NCI-H510A treated with DMSO at 0.1 percent for 48 hours (cell line): Measurements from ENCODE around the gene C3orf49.

ENCODE experiments used
- DNase-seq: peaks from one replicate; lab custom pipeline; 2025; lab: John Stamatoyannopoulos, UW

Gene C3orf49

GRCh38 chr3:63819151-63819398, at the start of gene C3orf49:
TSS of gene C3orf49 (plus strand) at chr3:63819299. CDS start at chr3:63819472, 173 bp downstream.
- DNase-seq: no peak

GRCh38 chr3:63774781-63775180, 44.3 kb upstream of the C3orf49 start:
- DNase-seq: no peak

GRCh38 chr3:63779227-63779626, 39.9 kb upstream of the C3orf49 start:
- no peak for DNase-seq

- no peak for DNase-seq
Measured at GRCh38 chr3:63791974-63792373, 27.1 kb upstream of the C3orf49 start.

GRCh38 chr3:63795438-63795837, 23.7 kb upstream of the C3orf49 start:
- no peak for DNase-seq

GRCh38 chr3:63798544-63798943, 20.6 kb upstream of the C3orf49 start:
- DNase-seq: no peak

GRCh38 chr3:63798949-63799348, 20.1 kb upstream of the C3orf49 start:
- no peak for DNase-seq

GRCh38 chr3:63800097-63800496, 19.0 kb upstream of the C3orf49 start:
- DNase-seq: no peak

- no peak for DNase-seq
Measured at GRCh38 chr3:63803911-63804310, 15.2 kb upstream of the C3orf49 start.

- DNase-seq: no peak
Measured at GRCh38 chr3:63807961-63808565, 11.0 kb upstream of the C3orf49 start.

GRCh38 chr3:63808633-63809032, 10.5 kb upstream of the C3orf49 start:
- no peak for DNase-seq

GRCh38 chr3:63809607-63810006, 9.5 kb upstream of the C3orf49 start:
- no peak for DNase-seq

- no peak for DNase-seq
Measured at GRCh38 chr3:63814237-63814636, 4.9 kb upstream of the C3orf49 start.

GRCh38 chr3:63817225-63817624, 1.9 kb upstream of the C3orf49 start:
- DNase-seq: no peak

- peak; percentile 39 for DNase-seq
Measured at GRCh38 chr3:63818282-63819150, 583 bp upstream of the C3orf49 start.

- no peak for DNase-seq
Measured at GRCh38 chr3:63824309-63824708, 5.2 kb downstream of the C3orf49 start.

- DNase-seq: no peak
Measured at GRCh38 chr3:63830526-63830925, 11.4 kb downstream of the C3orf49 start.

GRCh38 chr3:63832395-63832794, 13.3 kb downstream of the C3orf49 start:
- DNase-seq: no peak

GRCh38 chr3:63841704-63842103, 22.6 kb downstream of the C3orf49 start:
- no peak for DNase-seq

- no peak for DNase-seq
Measured at GRCh38 chr3:63842127-63842526, 23.0 kb downstream of the C3orf49 start.

- no peak for DNase-seq
Measured at GRCh38 chr3:63845215-63845614, 26.1 kb downstream of the C3orf49 start.

GRCh38 chr3:63847718-63848450, 28.8 kb downstream of the C3orf49 start:
- no peak for DNase-seq

- no peak for DNase-seq
Measured at GRCh38 chr3:63849175-63849574, 30.1 kb downstream of the C3orf49 start.
